ENCODE results near the gene SIK3.

DNA sequence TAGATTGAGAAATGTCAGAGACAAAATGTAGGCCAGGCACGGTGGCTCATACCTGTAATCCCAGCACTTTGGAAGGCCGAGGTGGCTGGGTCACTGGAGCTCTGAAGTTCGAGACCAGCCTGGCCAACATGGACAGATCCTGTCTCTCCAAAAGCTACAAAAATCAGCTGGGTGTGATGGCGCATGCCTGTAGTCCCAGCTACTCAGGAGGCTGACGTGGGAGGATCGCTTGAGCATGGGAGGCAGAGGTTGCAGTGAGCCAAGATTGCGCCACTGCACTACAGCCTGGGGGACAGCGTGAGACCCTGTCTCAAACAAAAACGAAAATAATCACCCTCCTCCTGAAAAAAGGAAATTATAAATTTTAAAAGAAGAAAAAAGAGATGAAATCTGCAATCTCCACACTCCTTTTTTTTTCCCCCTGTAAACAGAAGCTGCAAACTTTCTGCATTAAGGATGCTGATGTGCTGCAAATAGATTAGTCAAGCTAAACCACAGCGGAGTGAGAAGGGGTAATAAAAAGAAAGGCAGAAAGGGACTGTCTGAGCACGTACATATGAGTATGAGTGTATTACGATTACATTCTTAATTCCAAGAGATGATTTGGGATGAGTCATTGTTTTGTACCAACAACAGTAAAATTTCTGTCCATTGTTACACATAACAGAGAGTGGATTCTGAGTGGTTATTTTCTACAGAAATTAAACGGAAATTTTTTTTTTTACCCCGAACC lies 87.3 kb downstream of the SIK3 start:
- TF ChIP-seq, protein P1, sequence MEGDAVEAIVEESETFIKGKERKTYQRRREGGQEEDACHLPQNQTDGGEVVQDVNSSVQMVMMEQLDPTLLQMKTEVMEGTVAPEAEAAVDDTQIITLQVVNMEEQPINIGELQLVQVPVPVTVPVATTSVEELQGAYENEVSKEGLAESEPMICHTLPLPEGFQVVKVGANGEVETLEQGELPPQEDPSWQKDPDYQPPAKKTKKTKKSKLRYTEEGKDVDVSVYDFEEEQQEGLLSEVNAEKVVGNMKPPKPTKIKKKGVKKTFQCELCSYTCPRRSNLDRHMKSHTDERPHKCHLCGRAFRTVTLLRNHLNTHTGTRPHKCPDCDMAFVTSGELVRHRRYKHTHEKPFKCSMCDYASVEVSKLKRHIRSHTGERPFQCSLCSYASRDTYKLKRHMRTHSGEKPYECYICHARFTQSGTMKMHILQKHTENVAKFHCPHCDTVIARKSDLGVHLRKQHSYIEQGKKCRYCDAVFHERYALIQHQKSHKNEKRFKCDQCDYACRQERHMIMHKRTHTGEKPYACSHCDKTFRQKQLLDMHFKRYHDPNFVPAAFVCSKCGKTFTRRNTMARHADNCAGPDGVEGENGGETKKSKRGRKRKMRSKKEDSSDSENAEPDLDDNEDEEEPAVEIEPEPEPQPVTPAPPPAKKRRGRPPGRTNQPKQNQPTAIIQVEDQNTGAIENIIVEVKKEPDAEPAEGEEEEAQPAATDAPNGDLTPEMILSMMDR (conservative IDR thresholded peaks at IDR 0.05; ENCODE audit: low read depth, low read length) = no peak
- TF ChIP-seq EZH2 (IDR thresholded peaks at IDR 0.05; ENCODE audit: low read length, unreplicated experiment) = no peak
